SK-N-SH (cell line): ENCODE measurements around the gene NECTIN3.
A peak's percentile ranks its signal among the peaks of the same experiment; 100 is the strongest.

Source experiments
- CHD2 ChIP-seq: fragments of 150-350 bp; IDR thresholded peaks from 2 replicates; pipeline ENCODE4 v1.6.1; 2018; ENCODE audit warnings: low read length; ENCODE audit not compliant: partially characterized antibody
- EZH2phosphoT487 ChIP-seq: fragments of 200-600 bp; sonication (generic); IDR thresholded peaks from 2 replicates; pipeline ENCODE4 v1.6.1; 2017; ENCODE audit warnings: low read depth, mixed run types, mild to moderate bottlenecking, antibody characterized with exemption, moderate library complexity, borderline replicate concordance
- FOSL2 ChIP-seq: IDR thresholded peaks from 2 replicates; pipeline ENCODE4 v1.4.0; 2012; ENCODE audit warnings: low read depth, mild to moderate bottlenecking, moderate library complexity, borderline replicate concordance
- GABPA ChIP-seq: IDR thresholded peaks from 2 replicates; pipeline ENCODE4 v1.4.0; 2012; ENCODE audit warnings: low read depth, mild to moderate bottlenecking
- GATA2 ChIP-seq: sonication (generic); formaldehyde crosslinking; IDR thresholded peaks from 2 replicates; pipeline ENCODE4 v1.5.0; 2020; ENCODE audit warnings: mild to moderate bottlenecking, missing genetic modification reagents
- POLR2AphosphoS5 ChIP-seq: IDR thresholded peaks from 2 replicates; pipeline ENCODE4 v1.6.1; 2012; ENCODE audit warnings: low read depth, low read length
- RAD21 ChIP-seq: IDR thresholded peaks from 2 replicates; pipeline ENCODE4 v1.6.1; 2012; ENCODE audit warnings: mild to moderate bottlenecking, low read length
- TAF1 ChIP-seq: IDR thresholded peaks from 2 replicates; pipeline ENCODE4 v1.6.1; 2012; ENCODE audit warnings: low read depth, mild to moderate bottlenecking, low read length, moderate library complexity, borderline replicate concordance
- TF ChIP-seq, protein P1 (sequence below): fragments of 200-600 bp; sonication (generic); IDR thresholded peaks from 2 replicates; pipeline ENCODE4 v1.6.1; 2017; ENCODE audit warnings: antibody characterized with exemption, mild to moderate bottlenecking, moderate library complexity
- TF ChIP-seq, protein P2 (sequence below): IDR thresholded peaks from 2 replicates; pipeline ENCODE4 v1.6.1; 2012; ENCODE audit warnings: mild to moderate bottlenecking, low read depth, low read length, moderate library complexity

DNA sequence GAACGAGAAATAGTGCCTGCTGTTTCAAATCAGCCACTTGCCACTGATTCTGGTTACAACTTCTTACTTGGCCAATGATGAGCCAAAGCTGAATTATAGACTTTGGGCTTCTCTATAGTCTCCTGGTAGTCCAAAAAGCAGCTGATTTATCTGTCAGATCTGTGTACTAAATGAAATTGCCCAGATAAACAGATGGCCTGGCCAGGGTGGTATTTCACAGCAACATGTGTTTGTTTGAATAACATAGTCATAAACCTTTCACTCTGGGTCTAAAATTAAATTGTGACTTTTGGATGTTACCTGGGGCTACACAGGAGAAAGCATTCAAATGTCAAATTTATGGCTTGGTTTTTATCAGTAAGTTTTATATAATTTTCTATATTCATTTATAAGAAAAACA, 147.0 kb downstream of the NECTIN3 start:
- TF ChIP-seq, protein P1, sequence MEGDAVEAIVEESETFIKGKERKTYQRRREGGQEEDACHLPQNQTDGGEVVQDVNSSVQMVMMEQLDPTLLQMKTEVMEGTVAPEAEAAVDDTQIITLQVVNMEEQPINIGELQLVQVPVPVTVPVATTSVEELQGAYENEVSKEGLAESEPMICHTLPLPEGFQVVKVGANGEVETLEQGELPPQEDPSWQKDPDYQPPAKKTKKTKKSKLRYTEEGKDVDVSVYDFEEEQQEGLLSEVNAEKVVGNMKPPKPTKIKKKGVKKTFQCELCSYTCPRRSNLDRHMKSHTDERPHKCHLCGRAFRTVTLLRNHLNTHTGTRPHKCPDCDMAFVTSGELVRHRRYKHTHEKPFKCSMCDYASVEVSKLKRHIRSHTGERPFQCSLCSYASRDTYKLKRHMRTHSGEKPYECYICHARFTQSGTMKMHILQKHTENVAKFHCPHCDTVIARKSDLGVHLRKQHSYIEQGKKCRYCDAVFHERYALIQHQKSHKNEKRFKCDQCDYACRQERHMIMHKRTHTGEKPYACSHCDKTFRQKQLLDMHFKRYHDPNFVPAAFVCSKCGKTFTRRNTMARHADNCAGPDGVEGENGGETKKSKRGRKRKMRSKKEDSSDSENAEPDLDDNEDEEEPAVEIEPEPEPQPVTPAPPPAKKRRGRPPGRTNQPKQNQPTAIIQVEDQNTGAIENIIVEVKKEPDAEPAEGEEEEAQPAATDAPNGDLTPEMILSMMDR: no peak
- TF ChIP-seq EZH2phosphoT487 (no peak), GABPA (no peak), CHD2 (peak; percentile 52), POLR2AphosphoS5 (0 out of 2 replicates have a peak, but pooled peaks have one; percentile 14), GATA2 (peak; percentile 98), FOSL2 (no peak), TAF1 (no peak), RAD21 (peak; percentile 16; the same call in 1 of the 2 replicates)
- TF ChIP-seq, protein P2, sequence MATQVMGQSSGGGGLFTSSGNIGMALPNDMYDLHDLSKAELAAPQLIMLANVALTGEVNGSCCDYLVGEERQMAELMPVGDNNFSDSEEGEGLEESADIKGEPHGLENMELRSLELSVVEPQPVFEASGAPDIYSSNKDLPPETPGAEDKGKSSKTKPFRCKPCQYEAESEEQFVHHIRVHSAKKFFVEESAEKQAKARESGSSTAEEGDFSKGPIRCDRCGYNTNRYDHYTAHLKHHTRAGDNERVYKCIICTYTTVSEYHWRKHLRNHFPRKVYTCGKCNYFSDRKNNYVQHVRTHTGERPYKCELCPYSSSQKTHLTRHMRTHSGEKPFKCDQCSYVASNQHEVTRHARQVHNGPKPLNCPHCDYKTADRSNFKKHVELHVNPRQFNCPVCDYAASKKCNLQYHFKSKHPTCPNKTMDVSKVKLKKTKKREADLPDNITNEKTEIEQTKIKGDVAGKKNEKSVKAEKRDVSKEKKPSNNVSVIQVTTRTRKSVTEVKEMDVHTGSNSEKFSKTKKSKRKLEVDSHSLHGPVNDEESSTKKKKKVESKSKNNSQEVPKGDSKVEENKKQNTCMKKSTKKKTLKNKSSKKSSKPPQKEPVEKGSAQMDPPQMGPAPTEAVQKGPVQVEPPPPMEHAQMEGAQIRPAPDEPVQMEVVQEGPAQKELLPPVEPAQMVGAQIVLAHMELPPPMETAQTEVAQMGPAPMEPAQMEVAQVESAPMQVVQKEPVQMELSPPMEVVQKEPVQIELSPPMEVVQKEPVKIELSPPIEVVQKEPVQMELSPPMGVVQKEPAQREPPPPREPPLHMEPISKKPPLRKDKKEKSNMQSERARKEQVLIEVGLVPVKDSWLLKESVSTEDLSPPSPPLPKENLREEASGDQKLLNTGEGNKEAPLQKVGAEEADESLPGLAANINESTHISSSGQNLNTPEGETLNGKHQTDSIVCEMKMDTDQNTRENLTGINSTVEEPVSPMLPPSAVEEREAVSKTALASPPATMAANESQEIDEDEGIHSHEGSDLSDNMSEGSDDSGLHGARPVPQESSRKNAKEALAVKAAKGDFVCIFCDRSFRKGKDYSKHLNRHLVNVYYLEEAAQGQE: no peak
